Measurements from ENCODE around the gene CERS1.

- TF ChIP-seq CTCF (conservative IDR thresholded peaks at IDR 0.05), result no peak
- TF ChIP-seq EZH2 (IDR thresholded peaks at IDR 0.05; ENCODE audit: low read depth), result no peak
These were observed 2.2 kb downstream of the CERS1 start for GRCh38 chr19:18893587-18894253.

Measured in PC-9 (cell line).